Ureter (tissue), 1 donor: Measurements from ENCODE around the gene NAPA. TPM values are rescaled to one million over a fixed set of nuclear protein-coding genes. Genes with fewer than 3 reads are reported as not detected.

ENCODE experiments used
- DNase-seq: peaks from one replicate; pipeline ENCODE4 v3.0.0-alpha.2; 2020; ENCODE audit warnings: low spot score
- total RNA-seq: library from RNA; stranded (reverse); gene quantifications from one replicate; pipeline ENCODE4 v1.2.4, GENCODE V29; 2023
- donor health status: DM: yes; HTN: yes; CAD: no.

Gene NAPA
- total RNA-seq, 1 donor from 2014 or later: 158 TPM

DNA sequence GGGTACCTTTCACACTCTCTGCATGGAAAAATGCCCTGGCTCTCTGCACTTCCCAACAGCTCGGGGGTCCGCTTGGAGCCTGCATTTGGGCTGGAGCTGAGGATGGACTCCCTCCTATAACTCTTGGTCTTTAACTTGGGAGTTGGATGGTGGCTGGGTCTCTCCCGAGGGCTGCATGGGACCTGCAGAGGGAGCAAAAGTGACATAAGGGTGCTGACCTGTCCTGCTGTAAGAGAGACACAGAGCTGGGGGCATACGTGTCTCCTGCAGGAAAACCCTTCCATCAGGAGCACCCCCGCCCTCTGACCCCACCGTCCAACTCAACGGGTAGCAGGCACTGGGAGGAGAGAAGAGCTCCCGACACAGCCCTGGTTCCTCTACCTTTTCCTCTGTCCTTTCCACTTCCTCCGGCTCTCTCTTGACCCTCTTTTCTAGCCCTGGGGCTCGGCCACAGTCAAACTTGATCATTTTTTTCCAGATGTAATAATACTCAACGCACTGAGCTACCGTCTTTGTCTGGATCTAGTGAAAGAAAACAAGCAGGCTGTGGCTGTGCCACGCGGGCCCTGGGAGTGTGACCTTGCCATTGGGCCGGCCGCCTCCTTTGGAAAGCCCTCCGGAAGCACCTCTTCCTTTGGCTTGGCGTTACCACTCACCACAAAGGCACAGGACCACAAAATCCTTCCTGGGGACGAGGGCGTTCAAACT lies 6.8 kb upstream of the NAPA start:
- no peak for DNase-seq

DNA sequence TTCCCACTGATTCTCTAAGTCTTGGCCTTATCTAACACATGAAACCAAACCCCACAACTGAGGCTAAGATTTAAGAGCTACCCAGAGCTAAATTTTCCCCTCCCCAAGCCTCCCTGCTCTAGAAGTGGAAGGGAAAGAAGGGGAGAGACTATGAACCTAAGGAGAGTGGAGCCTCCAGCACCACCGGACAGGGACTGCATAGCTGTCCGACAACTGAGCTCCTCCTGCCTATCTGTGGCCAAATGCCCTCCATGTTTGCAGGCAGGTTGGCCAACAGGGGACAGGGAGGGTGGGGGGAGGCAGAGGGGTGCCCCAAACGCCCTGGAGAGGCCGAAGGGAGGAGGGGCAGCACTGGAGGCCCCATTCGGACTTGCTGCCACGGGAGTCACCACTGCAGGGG lies 6.0 kb upstream of the NAPA start:
- DNase-seq: no peak

DNA sequence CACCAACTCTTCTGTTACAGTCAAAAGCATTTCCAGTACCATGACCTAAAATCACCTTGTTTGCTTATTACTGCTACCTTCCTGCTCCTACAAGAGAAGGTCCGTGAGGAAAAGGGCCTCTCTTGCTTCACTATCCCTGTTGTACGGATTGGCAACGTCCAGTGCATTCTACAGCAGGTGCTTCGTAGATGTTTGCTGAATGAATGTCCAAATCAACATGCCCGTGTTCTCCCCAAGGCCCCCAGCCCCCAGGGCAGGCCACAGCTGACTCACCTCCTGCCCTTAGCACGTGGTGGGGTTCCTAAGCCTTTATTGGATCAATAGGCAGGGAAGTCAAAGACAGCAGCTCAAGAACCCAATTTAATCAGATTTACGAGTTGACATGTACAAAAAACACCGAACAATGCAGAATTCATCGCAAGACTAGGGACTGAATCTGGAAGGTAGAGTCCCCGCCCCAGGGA lies 5.5 kb upstream of the NAPA start:
- DNase-seq: no peak

DNA sequence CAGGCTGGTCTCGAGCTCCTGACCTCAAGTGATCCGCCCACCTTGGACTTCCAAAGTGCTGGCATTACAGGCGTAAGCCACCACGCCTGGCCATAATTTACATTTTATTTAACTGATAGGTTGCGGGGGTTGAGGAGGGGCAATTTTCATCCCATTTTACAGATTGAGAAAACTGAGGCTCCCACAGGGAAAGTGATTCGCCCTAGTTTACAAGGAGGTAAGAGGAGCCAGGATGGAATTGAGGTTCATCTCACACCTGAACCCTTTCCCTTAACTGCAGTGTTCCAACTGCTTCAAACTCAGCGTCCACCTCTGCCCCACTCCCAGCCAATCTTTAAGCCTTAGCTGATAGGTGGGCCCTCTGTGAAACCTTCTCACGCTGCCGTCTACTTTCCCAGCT lies 4.0 kb upstream of the NAPA start:
- no peak for DNase-seq

DNA sequence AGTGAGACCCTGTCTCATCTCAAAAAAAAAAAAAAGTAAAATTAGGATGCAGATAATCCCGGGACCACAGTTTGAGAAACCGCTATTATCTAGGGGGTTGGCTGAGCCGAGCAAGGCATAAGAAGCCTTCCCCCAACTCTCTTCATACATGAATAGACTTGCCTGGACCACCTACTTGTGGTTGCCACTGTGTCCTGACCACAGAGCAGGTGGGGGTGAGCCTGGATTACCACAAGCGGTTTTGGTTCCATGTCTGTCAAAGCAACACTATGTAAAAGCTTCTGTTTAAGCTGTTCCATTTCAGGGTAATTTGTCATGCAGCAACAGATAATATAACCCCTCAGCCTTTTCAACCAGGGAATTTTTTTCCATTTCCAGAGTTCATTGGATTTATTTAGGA lies 3.3 kb upstream of the NAPA start:
- no peak for DNase-seq

DNA sequence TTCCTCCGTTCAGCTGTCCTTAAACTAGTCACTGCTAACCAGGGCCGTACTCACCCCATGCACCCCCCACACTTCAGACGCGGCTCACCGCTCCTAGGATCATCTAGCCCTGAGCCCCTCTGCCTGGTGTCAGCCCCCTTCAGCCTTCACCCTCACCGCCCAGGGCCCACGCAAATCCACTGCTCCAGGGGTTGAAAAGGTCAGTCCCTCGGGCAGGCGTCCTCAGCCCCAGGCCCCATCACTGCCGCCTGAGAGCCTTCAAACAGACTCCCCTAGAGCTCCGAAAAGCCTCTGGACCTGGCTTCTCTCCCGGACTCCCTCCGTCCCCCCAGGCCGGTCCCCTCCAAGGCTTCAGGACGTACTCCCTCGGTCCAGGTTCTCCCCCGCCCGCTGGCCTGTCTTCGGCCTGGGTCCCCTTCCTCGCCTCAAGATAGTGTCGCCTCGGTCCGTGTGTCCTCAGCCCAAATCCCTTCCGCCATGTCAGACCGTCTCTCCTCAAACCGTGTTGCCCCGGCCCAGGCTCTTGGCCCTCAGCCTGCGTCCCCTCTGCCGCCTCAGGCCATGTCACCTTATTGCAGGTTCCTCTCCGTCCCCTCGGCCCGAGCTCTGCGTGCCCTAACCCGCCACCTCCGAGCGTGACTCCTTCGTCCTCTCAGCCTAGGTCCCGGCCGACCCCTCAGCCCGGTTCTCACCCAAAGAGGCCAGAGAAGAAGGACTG lies 553 bp downstream of the NAPA start:
- DNase-seq: no peak

DNA sequence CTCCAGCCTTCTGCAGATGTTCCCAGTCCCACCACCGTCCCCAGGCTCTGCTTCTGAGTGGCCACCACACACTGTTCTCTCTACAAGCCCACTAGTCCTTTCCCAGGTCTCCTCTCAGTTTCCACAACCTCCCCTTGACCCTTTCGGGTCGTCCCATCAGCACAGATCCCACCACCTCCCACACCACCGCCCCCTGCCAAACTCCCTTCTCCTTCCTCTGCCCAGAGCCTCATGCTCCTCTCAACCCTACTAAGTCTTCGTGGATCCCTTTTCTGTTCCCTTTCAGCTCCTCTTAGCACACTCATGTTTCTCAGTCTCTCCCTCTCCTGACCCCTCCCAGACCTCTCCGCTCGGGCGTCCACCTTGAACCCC lies 1.9 kb downstream of the NAPA start:
- DNase-seq: no peak

DNA sequence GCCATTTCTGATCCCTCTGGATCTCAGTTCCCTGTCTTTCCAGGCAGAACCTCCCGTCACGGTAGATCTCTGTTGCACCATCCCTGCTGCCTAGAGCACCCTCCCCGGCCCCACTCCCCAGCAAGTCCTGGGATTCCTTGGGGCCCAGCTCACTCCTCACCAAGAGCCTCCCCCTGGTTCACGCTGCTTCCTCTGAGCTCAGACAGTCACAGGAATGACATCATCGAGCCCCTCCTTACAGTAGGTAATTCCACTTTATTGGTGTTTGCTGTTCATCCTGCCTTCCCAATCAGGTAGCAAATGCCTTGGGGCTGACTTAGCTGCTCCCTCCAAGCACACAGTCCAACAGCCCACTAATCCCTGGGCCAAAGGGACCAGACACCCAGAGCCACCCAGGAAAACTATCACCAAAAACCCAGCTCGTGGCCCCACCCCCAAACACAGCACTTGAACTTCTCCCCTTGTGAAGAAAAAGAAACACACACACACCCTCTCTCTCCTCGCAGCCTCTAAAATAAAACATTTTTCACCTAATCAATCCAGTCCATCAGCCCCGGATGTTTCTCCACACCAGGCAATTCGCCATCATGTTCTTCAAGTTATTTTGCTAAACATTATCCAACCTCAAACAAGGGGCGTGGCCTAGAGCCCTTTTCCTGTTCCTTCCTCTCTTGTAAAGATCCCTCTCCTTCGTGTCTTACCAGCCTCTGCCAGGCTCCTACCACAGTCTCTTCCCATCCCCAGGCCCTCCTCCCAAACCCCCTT lies 2.5 kb downstream of the NAPA start:
- peak; percentile 83 for DNase-seq

DNA sequence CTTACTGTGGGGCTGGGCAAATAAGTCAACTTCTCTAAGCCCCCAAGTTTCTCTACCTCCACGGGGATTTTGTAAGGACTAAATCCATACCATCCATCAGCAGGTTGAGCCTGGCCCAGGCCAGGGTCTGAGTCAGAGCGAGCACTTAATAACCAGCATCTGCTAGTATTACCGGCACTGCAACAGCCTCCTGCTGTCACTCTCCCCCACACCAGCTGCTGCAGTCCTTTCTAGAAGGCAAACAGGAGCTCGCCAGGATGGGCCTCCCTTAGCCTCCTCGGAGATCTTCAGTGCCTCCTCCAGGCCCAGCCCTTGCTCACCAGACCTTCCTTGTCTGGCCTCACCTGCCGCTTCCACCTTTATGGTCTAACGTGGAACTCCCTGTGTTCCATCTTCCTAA lies 3.2 kb downstream of the NAPA start:
- DNase-seq: no peak

DNA sequence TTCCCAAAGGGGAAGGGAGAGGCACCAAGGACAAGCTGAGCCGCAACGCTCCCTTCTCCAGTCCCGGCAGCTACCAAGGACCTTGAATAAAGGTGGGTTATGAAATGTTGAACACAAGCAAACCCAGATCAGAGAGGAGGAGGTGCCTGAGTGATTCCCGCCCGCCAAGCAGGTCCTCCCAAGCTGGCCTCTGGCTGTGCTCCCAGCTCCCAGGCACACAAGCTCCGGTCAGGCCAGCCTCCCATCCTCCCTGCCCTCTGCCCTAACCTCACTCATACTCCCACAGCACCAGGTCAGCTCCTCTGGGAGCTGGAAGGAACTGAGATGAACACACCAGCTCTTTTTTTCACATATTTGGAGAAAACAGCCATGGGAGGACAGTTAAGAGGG lies 3.7 kb downstream of the NAPA start:
- DNase-seq: no peak

DNA sequence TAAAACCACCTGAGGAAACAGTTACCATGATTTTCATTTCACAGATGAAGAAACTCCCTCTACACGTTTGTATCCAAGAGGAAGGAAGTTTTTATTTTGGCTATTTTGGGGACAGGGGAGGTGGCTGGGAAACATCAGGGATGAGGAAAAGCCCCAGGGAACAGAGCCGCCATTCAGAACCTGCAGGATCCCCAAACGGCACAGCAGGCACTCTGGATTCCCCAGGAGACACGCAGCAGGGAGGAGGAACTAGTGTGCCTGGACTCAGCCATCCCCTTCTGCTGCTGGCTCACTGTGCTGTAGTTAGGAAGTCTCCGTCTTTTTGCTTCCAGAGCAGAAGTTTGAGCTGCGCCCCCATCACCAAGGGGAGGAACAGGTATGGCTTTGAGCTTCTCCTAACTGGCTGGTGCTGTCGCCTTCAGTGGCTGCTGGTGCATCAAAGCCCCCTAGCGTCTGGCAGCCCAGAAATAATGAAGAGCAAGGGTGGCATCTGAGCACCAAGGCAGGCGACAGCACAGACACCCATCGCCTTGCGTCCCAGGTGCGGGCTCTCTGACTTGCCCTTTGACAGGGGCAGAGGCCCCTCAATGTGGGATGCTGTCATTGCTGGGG lies 4.2 kb downstream of the NAPA start:
- DNase-seq: no peak

DNA sequence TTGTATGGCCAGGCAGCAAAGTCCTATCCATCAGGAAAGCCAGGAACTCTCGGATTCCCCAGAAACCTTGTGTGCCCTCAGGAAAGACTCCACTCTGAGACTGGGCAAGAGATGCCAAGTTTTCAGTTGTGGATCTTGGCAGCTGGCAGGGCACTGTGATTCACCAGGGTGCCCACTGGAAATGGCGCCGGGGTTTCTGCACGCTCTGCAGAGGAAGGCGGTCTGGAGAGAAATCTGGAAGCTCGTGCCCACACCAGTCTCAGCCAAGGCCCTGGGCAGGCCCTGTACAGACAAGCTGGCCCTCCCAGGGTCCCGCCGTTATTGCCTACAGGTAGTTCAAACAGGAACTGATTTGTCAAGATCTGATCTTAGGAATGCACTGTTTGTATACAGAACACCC lies 4.9 kb downstream of the NAPA start:
- DNase-seq: peak; percentile 79

DNA sequence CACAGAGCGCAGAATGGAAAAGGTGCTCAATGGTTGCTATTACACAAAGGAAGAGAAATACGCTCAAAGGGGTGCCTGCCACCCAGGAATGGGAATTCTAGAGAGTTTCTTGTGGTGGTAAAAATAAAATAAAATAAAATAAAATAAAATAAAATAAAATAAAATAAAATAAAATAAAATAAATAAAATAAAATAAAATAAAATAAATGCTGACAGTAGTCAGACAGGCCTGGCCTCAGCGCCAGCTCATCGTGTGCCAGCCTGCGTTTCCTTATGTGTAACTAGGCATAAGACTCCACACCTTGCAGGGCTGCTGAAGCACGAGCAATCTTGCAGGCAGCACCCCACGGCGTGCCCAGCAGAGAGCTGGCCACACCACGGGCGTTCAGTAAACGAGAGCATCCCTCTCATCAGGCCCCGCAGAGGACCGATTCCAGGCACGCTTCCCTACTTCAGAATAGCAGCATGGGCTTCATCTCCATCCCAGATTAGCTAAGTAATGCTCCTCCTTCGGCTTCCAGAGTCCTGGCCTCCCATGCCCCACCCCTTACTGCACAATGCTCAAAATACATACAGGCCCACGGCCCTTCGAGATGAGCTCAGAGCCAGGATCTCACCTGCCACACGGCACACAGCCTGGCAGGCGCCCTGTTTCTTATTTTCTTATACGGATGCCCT lies 5.6 kb downstream of the NAPA start:
- no peak for DNase-seq

DNA sequence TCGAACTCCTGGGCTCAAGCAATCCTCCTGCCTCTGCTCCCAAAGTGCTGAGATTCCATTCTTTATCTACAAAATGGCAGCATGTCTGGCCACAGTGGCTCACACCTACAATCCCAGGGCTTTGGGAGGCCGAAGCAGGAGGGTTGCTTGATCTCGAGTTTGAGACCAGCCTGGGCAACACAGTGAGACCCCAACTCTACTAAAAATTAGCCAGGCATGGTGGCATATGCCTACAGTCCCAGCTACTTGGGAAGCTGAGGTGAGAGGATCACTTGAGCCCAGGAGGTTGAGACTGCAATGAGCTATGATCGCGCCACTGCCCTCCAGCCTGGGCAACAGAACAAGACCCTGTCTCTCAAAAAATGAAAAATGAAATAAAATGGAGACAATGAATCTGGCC lies 6.1 kb downstream of the NAPA start:
- DNase-seq: no peak

DNA sequence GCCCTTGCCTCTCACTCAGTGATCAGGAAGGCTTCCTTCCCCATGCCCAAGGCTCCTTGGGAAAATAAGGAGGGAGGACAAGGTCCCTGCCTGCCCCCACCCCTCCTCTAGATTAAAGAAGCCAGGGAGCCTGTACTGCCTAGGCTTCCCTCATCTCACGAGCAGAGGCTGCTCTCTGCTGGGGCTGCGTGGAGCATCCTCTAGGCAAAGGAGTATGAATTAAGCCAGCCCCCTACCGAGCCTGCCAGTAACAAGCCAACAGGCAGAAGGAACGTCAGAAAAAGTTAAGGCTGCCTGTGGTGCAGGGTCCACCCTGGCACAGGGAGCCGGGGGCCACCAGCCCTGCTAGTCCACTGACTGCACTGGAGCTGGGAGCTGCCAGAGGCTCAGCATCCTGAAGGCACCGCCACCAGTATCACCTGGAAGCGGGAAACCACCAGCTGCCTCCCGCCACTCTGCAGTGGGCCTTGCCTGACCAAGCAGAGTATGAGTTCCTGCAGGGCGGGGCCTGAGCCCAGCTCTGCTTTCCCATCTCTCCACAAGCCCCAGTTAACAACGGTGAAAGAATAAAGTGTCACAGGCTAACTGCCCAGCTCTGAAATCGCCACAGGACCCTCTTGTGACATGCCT lies 6.8 kb downstream of the NAPA start:
- DNase-seq: no peak

DNA sequence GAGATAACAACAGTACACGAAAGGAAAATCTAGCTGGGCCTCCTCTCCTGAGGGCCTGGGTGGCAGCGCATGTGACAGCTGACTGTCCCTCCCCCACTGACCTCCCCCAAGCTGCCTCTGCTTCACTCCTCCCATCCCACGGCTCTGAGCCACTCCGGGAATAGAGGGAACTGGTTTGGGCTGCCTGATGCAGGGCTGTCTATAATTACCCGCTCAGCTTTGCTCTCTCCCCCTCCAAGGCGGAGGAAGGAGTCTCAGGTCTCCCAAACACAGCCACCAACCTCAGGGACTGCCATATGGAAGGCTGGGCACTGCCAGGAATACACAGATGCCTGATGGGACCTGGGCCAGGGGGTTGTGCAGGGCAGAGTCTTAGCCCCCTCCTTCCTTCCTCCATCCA lies 7.9 kb downstream of the NAPA start:
- DNase-seq: no peak

DNA sequence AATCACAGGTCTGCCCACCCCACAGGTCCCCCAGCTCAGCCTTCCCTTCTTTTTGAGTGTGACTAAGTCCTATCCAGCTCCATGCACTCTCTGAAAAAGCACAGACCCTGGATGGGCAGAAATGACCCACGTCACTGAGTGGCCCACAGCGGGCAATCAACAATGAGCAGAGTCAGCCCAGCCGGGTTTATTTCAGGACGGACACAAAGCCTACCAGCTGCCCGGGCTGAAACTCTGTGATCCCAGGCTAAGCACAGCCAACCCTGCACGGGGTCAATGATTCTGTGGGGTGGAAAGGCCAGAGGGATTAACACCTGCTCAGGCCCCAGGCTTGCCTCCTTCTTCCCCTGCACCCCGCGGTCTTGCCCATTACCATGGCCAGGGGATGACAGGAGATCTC lies 8.4 kb downstream of the NAPA start:
- no peak for DNase-seq

DNA sequence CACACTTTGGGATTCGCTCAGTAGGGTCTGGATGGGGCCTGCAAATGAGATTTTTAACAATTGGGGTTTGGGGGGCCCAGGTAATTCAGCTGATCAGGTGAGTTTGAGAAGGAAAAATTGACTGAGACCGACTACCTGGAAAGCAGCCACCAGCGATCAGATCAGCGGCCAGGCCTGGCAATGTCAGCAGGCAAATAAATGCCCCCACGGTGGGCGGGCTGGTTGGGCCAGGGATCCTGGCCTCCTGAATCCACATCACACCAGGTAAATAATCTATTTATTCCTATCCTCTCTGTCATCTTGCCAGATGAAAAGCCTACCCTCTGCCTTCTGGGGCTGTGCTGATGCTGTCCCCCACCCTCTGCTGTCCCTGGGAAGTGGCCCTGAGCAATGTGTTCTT lies 9.4 kb downstream of the NAPA start:
- no peak for DNase-seq

DNA sequence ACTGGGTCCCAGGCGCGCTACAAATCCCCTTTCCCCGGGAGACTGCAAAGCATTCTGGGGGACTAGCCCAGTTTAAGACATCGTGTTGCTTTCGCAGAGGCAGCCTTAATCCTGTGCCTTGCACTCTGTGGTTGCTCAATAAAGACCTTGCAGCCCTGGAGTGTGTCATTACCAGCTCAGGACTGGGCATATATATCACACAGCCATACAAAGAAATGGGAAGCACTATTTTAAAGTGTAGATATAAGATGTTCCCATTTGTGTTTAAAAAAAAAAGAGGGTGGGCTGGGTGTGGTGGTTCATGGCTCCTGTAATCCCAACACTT lies 11.1 kb downstream of the NAPA start:
- DNase-seq: no peak

DNA sequence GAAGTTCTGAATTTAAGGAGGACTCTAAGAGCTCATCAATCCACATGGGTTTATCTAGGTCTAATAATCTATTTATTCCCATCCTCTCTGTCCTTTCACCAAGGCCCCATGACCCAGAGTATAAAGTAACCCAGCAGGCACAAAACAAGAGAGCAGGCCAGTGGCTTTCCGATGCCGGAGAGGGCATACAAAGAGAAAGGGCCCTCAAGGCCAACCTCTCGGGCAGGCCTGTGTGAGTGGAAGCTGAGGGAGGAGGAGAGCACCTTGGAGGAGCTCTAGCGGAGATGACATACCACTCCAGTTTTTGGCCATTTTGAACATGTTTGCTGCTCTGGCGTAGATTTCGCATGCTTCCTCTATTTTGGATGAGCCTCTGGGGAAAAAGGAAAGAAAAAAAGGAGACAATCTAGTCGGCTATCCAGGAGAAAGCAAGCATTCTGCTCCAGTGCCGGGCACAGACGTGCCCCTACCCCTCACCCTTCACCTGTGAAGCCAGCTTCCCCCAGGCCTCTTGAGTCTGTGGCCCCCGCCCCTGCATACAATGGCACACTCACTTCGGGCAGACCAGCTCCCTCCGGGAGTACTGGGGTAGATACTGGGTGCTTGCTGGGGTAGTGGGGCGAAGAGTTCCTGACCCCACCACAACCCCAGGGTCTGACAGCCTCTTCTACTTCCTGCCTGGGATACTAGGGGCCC lies 11.6 kb downstream of the NAPA start:
- DNase-seq: no peak
